ENCODE data around the gene MTM1. TPM values are rescaled to one million over a fixed set of nuclear protein-coding genes. Genes with fewer than 3 reads are reported as not detected.

The MTM1 gene
- total RNA-seq, 4 donors from 2014 or later: 10.5 to 32.7 (median 14.3) TPM

GRCh38 chrX:150651906-150652305 is 83.5 kb downstream of the MTM1 start:
- TF ChIP-seq CTCF (IDR thresholded peaks at IDR 0.05) (no peak), POLR2A (IDR thresholded peaks at IDR 0.05) (no peak), POLR2AphosphoS5 (IDR thresholded peaks at IDR 0.05) (no peak), EP300 (IDR thresholded peaks at IDR 0.05) (no peak)
- Histone ChIP-seq H3K27ac (no peak overlapping the region), H3K36me3 (peaks cover 0 to 6% of the 10 kb centered on the region in 2 donors), H3K4me1 (no peaks in the 10 kb centered on the region), H3K9me3 (no peaks in the 10 kb centered on the region), H3K27me3 (no peaks in the 10 kb centered on the region), H3K4me3 (no peak overlapping the region)
- WGBS, 2 donors (ENCODE audit: low coverage in 1 of 2): 86 to 100% methylated on average over 1 to 2 of the region's 2 CpGs
- no peak for ATAC-seq

- 94 to 100% methylated on average over 2 of the region's 2 CpGs for WGBS, 2 donors (ENCODE audit: low coverage in 1 of 2)
- no peaks in the 10 kb centered on the region for H3K9me3 ChIP-seq
- H3K27ac ChIP-seq: no peak overlapping the region
- H3K4me3 ChIP-seq: no peak overlapping the region
- no peaks in the 10 kb centered on the region for H3K27me3 ChIP-seq
- H3K4me1 ChIP-seq: no peaks in the 10 kb centered on the region
- ATAC-seq: no peak
- H3K36me3 ChIP-seq: peaks cover 0 to 24% of the 10 kb centered on the region in 2 donors
- TF ChIP-seq POLR2A (IDR thresholded peaks at IDR 0.05) (no peak), POLR2AphosphoS5 (IDR thresholded peaks at IDR 0.05) (no peak), CTCF (IDR thresholded peaks at IDR 0.05) (no peak), EP300 (IDR thresholded peaks at IDR 0.05) (no peak)
These were observed 87.4 kb downstream of the MTM1 start for GRCh38 chrX:150655788-150656187.

- H3K4me1 ChIP-seq: peaks cover 0 to 5% (median 0%) of the 10 kb centered on the region in 3 donors
- 96 to 100% methylated on average over 1 to 2 of the region's 2 CpGs for WGBS, 2 donors (ENCODE audit: low coverage in 1 of 2)
- H3K9me3 ChIP-seq: no peaks in the 10 kb centered on the region
- peaks cover 0 to 36% of the 10 kb centered on the region in 2 donors for H3K36me3 ChIP-seq
- ATAC-seq: no peak
- H3K4me3 ChIP-seq: no peak overlapping the region
- no peaks in the 10 kb centered on the region for H3K27me3 ChIP-seq
- no peak overlapping the region for H3K27ac ChIP-seq
- TF ChIP-seq CTCF (IDR thresholded peaks at IDR 0.05) (no peak), EP300 (IDR thresholded peaks at IDR 0.05) (no peak), POLR2A (IDR thresholded peaks at IDR 0.05) (no peak), POLR2AphosphoS5 (IDR thresholded peaks at IDR 0.05) (no peak)
These were observed 94.7 kb downstream of the MTM1 start for GRCh38 chrX:150663073-150663472.

GRCh38 chrX:150664290-150664689 is 95.9 kb downstream of the MTM1 start:
- Histone ChIP-seq H3K27me3 (no peaks in the 10 kb centered on the region), H3K9me3 (no peaks in the 10 kb centered on the region), H3K4me1 (peaks cover 0 to 5% (median 0%) of the 10 kb centered on the region in 3 donors), H3K36me3 (peaks cover 0 to 30% of the 10 kb centered on the region in 2 donors), H3K4me3 (no peak overlapping the region), H3K27ac (peak overlapping the region in 1 of 4 donors; percentile 6)
- WGBS, 2 donors (ENCODE audit: low coverage in 1 of 2): 33 to 50% methylated on average over 2 of the region's 2 CpGs
- TF ChIP-seq CTCF (IDR thresholded peaks at IDR 0.05): no peak
- TF ChIP-seq EP300 (IDR thresholded peaks at IDR 0.05): no peak
- no peak for TF ChIP-seq POLR2A (IDR thresholded peaks at IDR 0.05)
- no peak for TF ChIP-seq POLR2AphosphoS5 (IDR thresholded peaks at IDR 0.05)
- ATAC-seq: peak; percentile 58

GRCh38 chrX:150676221-150676620 is 107.8 kb downstream of the MTM1 start:
- no peaks in the 10 kb centered on the region for H3K4me1 ChIP-seq
- no peak for ATAC-seq
- H3K4me3 ChIP-seq: no peak overlapping the region
- no peak overlapping the region for H3K27ac ChIP-seq
- no peaks in the 10 kb centered on the region for H3K27me3 ChIP-seq
- WGBS, 2 donors (ENCODE audit: low coverage in 1 of 2): 20 to 25% methylated on average over 1 to 2 of the region's 2 CpGs
- no peaks in the 10 kb centered on the region for H3K9me3 ChIP-seq
- TF ChIP-seq POLR2AphosphoS5 (IDR thresholded peaks at IDR 0.05) (no peak), POLR2A (IDR thresholded peaks at IDR 0.05) (no peak), EP300 (IDR thresholded peaks at IDR 0.05) (no peak), CTCF (IDR thresholded peaks at IDR 0.05) (no peak)
- peaks cover 0 to 3% of the 10 kb centered on the region in 2 donors for H3K36me3 ChIP-seq

Measured in gastroesophageal sphincter (tissue), 4 donors.